ENCODE data around the gene GPR180.
"Not testable (repeated sequence)": the region's sequence is repeated elsewhere in the genome, so short reads cannot be mapped to it uniquely, and the experiment has no call there.

The GPR180 gene

DNA sequence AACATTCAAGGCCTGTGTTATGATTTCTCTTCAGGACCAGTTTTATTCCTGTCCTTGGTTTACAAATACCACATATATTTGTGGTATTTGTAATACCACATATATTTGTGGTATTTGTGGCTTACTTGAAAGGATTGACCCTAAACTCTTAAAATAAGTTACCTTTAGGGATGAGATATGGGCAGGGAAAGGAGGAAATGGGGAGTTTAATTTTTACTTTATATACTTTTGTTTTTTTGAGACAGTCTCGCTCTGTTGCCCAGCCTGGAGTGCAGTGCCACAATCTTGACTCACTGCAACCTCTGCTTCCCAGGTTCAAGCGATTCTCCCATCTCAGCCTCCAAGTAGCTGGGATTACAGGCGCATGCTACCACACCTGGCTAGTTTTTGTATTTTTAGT lies 3.4 kb upstream of the GPR180 start:
- DNase-seq, result peak; percentile 12

- no peak for DNase-seq
Observed at GRCh38 chr13:94599877-94600276, 1.8 kb upstream of the GPR180 start.

GRCh38 chr13:94602467-94602866 lies 810 bp downstream of the GPR180 start:
- DNase-seq, result no peak

GRCh38 chr13:94607056-94607455 lies 5.4 kb downstream of the GPR180 start:
- DNase-seq, result no peak

DNA sequence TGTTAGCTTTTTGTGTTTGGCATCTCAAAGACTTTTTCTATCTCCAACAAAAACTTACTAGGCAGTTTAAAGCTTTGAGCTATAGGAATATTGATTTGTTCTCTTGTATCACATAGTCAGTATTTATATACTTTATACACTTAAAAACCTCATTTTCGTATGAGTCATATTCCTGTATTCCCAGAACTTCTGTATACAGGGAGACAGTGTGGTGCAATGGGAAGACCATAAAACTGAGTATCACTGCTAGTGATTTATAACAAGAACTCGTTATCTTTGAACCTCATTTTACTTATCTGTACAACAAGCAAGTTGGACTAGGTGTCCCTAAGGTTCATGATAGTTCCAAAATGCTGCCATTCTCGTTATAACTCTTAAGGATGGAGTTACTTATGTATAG lies 6.3 kb downstream of the GPR180 start:
- no peak for DNase-seq

DNA sequence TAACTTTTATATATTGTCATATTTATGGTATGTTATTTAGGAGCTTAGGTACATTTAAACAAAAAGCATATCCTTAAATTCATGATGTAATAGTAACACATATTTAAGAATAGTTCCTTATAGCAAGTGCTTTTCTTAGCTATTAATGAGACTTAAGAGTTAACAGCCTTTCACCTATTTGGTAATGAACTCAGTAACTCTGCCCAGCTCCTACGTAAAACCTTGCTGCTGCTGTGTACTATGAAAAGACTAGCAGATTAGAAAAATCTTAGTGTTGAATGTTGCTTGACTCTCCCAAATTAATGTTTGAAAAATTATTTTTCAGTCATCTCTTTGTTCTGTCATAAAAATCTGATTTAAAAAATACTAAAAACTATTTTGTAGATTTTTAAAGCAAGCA lies 6.9 kb downstream of the GPR180 start:
- no peak for DNase-seq

DNA sequence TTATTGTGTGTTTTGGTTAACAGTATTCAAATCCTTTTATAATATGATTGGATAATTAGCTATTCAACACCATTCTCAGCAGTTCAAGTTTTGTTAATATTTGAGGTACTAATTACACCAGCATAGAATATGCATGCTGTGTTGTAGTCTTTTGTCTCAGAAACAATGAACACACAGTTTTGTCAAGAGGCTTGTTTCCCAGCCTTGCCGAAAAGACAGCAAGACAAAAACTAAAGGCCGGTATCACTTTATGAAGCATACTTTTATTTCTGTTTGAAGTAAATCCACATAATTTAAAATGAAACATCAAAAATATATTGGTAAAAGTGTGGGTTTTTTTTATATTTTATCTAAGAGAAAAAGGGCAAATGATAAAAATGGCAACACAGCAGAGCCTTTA lies 7.5 kb downstream of the GPR180 start:
- DNase-seq, result no peak

- no peak for DNase-seq
Observed at GRCh38 chr13:94610475-94610874, 8.8 kb downstream of the GPR180 start.

DNA sequence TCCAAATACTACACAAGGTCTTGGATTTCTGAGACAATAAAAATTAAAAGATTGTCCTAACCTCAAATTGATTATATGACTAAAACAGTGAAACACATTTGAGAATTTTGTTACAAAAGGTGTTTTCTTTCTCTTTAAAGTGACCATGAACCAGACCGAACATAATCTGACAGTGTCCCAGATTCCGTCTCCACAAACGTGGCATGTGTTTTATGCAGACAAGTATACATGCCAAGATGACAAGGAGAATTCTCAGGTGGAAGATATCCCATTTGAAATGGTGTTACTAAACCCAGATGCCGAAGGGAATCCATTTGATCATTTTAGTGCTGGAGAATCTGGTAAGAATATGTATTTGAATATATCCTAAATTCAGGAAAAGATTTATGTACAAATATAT lies 10.4 kb downstream of the GPR180 start:
- DNase-seq, result no peak

GRCh38 chr13:94613051-94613450 lies 11.4 kb downstream of the GPR180 start:
- DNase-seq, result no peak

- DNase-seq, result no peak
Observed at GRCh38 chr13:94617389-94618000, 15.8 kb downstream of the GPR180 start.

DNA sequence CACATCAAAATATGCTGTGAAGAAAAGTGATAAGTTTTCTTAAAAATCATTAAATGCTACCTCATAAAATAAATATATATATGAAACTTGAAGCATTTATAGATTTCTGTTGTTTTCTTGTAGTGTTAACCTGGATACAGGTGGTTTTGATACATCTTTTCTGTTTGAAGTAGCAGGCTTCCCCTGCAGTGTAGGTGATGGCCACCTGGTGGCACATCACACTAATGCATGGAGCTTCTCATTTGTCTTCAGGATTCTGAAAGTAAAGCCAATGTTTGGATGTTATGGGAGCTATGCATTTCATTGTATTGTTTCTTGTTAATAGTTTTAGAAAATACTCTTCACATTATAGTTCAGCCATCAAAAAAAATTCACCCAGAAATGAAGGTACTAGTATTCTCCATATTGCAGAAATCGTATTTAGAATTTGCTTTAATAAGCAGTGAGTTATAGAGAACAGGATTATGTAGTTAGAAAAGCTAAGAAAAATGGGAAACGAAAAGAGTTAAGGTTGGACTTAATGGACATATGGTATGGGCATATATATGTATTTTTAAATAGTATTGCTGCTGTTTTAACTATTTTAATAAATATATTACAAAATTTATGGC lies 18.7 kb downstream of the GPR180 start:
- DNase-seq, result no peak

- no peak for DNase-seq
Observed at GRCh38 chr13:94622344-94622743, 20.7 kb downstream of the GPR180 start.

- DNase-seq, result no peak
Observed at GRCh38 chr13:94623316-94623715, 21.7 kb downstream of the GPR180 start.

- DNase-seq, result no peak
Observed at GRCh38 chr13:94630858-94631257, 29.2 kb downstream of the GPR180 start.

DNA sequence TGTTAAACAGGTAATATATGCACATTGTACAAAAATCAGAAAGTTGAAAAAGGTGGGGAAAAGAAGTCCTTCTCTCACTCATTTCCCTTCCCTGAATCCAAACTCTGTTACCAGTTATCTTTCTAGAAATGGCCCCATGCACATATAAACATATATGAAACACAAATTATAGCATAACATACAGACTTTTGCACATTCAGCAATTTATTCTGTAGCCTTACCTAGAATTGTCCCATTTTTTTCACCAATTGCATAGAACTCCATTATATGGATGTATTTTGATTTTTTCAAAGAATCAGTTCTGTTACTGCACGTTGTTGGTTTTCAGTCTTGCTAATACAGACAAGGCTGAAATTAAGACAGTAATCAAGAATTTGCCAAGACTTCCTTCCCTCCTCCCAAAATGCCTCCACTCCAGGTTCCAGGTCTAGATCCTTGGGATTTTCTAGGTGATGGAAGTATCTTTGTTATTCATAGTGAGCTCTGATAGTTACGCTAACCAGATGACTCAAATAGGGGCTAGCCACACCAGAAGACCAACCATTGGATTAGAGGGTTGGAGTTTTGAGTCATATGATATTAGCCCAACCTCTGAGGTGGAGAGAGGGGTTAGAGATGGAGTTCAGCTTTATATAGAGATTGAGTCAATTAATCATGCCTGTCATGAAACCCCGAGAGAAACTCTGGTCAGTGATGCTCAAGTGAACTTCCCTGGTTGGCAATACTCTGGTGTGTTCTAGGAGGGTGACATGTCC lies 30.7 kb downstream of the GPR180 start:
- no peak for DNase-seq

- not testable (repeated sequence) for DNase-seq
Observed at GRCh38 chr13:94636096-94636495, 34.4 kb downstream of the GPR180 start.

- DNase-seq, result no peak
Observed at GRCh38 chr13:94636942-94637578, 35.4 kb downstream of the GPR180 start.

- not testable (repeated sequence) for DNase-seq
Observed at GRCh38 chr13:94637677-94638076, 36.0 kb downstream of the GPR180 start.

- DNase-seq, result peak; percentile 14
Observed at GRCh38 chr13:94640721-94641120, 39.1 kb downstream of the GPR180 start.

DNA sequence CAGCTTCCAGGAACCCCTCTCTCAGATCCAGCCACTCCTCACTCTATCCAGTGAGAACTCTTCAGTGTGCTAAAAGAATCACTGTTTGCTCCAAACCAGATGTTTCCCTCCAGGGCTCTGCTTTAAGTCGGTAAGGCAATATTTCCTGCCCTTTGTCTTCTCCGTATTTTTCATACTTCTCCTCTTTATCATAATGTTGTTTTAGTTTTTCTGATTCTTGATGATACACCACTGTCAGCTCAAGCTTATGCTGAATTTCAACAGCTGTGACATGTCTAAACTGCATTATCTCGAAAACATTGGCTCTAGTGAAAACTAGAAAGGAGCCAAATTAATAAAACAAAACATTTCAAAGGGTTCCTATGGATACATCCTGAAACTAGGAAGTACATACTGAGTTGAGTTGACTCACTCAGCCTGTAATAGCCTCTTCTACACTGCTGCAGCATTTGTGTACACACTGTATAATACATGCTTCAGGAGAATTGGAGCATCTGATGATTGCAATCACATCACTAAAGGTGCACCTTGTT lies 39.8 kb downstream of the GPR180 start:
- peak; percentile 74 for DNase-seq

DNA sequence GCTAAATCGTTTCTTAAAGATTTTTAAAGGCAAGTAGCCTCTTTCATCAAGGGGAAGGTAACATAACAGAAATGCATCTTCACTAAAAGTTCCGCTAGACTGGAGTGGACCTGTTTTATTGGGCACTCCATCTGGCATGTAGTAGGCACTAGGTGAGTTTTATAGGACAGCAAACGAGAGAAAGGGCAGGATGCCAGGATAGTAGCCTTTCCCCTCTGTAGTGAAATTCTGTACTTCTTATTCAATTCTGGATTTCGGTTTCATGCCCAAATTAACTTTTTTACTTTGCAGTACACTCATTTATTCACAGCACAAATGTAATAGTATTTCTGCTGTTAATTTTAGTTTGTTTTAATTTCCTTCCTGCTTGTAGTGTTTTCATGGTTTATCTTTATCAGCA lies 45.2 kb downstream of the GPR180 start:
- no peak for DNase-seq

- DNase-seq, result peak; percentile 63
Observed at GRCh38 chr13:94656176-94656575, 54.5 kb downstream of the GPR180 start.

GRCh38 chr13:94656766-94657165 lies 55.1 kb downstream of the GPR180 start:
- DNase-seq, result peak; percentile 96

Data from fibroblast of upper back skin (primary cell).